GM18498 (cell line): Measurements from ENCODE around the gene SKAP1.
"Not testable (repeated sequence)": the region's sequence is repeated elsewhere in the genome, so short reads cannot be mapped to it uniquely, and the experiment has no call there.

ENCODE experiments used
- ATAC-seq: cut with Tn5 transposase; IDR thresholded peaks from one replicate; pipeline ENCODE4 v1.9.1; 2021; ENCODE audit warnings: mild to moderate bottlenecking, moderate library complexity; ENCODE audit not compliant: unreplicated experiment

The SKAP1 gene

GRCh38 chr17:48223945-48224344 is 206.1 kb downstream of the SKAP1 start:
- no peak for ATAC-seq

GRCh38 chr17:48219617-48220016 is 210.4 kb downstream of the SKAP1 start:
- no peak for ATAC-seq

GRCh38 chr17:48215583-48216139 is 214.4 kb downstream of the SKAP1 start:
- no peak for ATAC-seq

- no peak for ATAC-seq
Observed at GRCh38 chr17:48213797-48214196, 216.2 kb downstream of the SKAP1 start.

- no peak for ATAC-seq
Observed at GRCh38 chr17:48211787-48212186, 218.2 kb downstream of the SKAP1 start.

- ATAC-seq, result no peak
Observed at GRCh38 chr17:48211011-48211410, 219.0 kb downstream of the SKAP1 start.

- ATAC-seq, result no peak
Observed at GRCh38 chr17:48209973-48210372, 220.0 kb downstream of the SKAP1 start.

GRCh38 chr17:48207776-48208544 is 222.1 kb downstream of the SKAP1 start:
- no peak for ATAC-seq

- not testable (repeated sequence) for ATAC-seq
Observed at GRCh38 chr17:48207036-48207435, 223.0 kb downstream of the SKAP1 start.

- no peak for ATAC-seq
Observed at GRCh38 chr17:48202959-48203358, 227.1 kb downstream of the SKAP1 start.

- no peak for ATAC-seq
Observed at GRCh38 chr17:48198950-48199541, 231.0 kb downstream of the SKAP1 start.

- no peak for ATAC-seq
Observed at GRCh38 chr17:48195910-48196309, 234.1 kb downstream of the SKAP1 start.

GRCh38 chr17:48194097-48194550 is 235.9 kb downstream of the SKAP1 start:
- no peak for ATAC-seq

- ATAC-seq, result no peak
Observed at GRCh38 chr17:48192321-48192731, 237.7 kb downstream of the SKAP1 start.

- ATAC-seq, result no peak
Observed at GRCh38 chr17:48191362-48191761, 238.7 kb downstream of the SKAP1 start.

- ATAC-seq, result no peak
Observed at GRCh38 chr17:48190871-48191270, 239.1 kb downstream of the SKAP1 start.

GRCh38 chr17:48187872-48188608 is 242.0 kb downstream of the SKAP1 start:
- no peak for ATAC-seq

GRCh38 chr17:48186317-48186716 is 243.7 kb downstream of the SKAP1 start:
- ATAC-seq, result not testable (repeated sequence)

GRCh38 chr17:48184721-48185120 is 245.3 kb downstream of the SKAP1 start:
- ATAC-seq, result no peak

- ATAC-seq, result no peak
Observed at GRCh38 chr17:48181653-48182052, 248.4 kb downstream of the SKAP1 start.

- ATAC-seq, result no peak
Observed at GRCh38 chr17:48180842-48181629, 249.0 kb downstream of the SKAP1 start.
